DOHH2 (cell line): ENCODE data around the gene ZKSCAN2.

Experiments used
- H3F3A ChIP-seq: fragments of 200-600 bp; sonication (generic), shearing (Covaris generic); 2 replicates; pipeline ENCODE4 v1.6.0; 2016; ENCODE audit warnings: antibody characterized with exemption, mild to moderate bottlenecking; ENCODE audit not compliant: control insufficient read depth, insufficient read depth
- H3K27ac ChIP-seq: fragments of 200-600 bp; sonication (generic); 2 replicates; pipeline ENCODE4 v1.5.1; 2014; ENCODE audit warnings: low read depth, mild to moderate bottlenecking, low read length, moderate library complexity
- H3K27me3 ChIP-seq: fragments of 200-600 bp; sonication (generic); 2 replicates; pipeline ENCODE4 v1.6.1; 2014; ENCODE audit warnings: mild to moderate bottlenecking, low read length, mixed read lengths; ENCODE audit not compliant: control insufficient read depth
- H3K36me3 ChIP-seq: fragments of 200-600 bp; sonication (generic); 2 replicates; pipeline ENCODE4 v1.6.1; 2014; ENCODE audit warnings: mild to moderate bottlenecking, low read length, moderate library complexity, mixed read lengths; ENCODE audit not compliant: control insufficient read depth
- H3K4me1 ChIP-seq: fragments of 200-600 bp; sonication (generic); 2 replicates; pipeline ENCODE4 v1.6.1; 2014; ENCODE audit warnings: mild to moderate bottlenecking, low read length, mixed read lengths; ENCODE audit not compliant: control insufficient read depth
- H3K4me2 ChIP-seq: fragments of 200-600 bp; sonication (generic); 2 replicates; pipeline ENCODE4 v1.6.0; 2014; ENCODE audit warnings: mild to moderate bottlenecking, low read length, moderate library complexity
- H3K4me3 ChIP-seq: fragments of 200-600 bp; sonication (generic); 2 replicates; pipeline ENCODE4 v1.5.1; 2014; ENCODE audit warnings: mild to moderate bottlenecking, low read length, mixed read lengths
- H3K79me2 ChIP-seq: fragments of 200-600 bp; sonication (generic); 2 replicates; pipeline ENCODE4 v1.6.1; 2014; ENCODE audit warnings: mild to moderate bottlenecking, low read length, mixed read lengths; ENCODE audit not compliant: control insufficient read depth
- H3K9me2 ChIP-seq: fragments of 200-600 bp; sonication (generic); replicated peaks from 2 replicates; pipeline ENCODE4 v1.6.1; 2014; ENCODE audit warnings: mild to moderate bottlenecking, low read length, mixed read lengths; ENCODE audit not compliant: control insufficient read depth
- H3K9me3 ChIP-seq: fragments of 200-600 bp; sonication (generic); 2 replicates; pipeline ENCODE4 v1.6.1; 2014; ENCODE audit warnings: antibody characterized with exemption, low read length, mixed read lengths; ENCODE audit not compliant: control insufficient read depth, insufficient read depth
- H4K20me1 ChIP-seq: fragments of 200-600 bp; sonication (generic); 2 replicates; pipeline ENCODE4 v1.6.0; 2014; ENCODE audit warnings: low read depth, mild to moderate bottlenecking, antibody characterized with exemption, low read length, moderate library complexity; ENCODE audit not compliant: control insufficient read depth, insufficient read depth
- CTCF ChIP-seq: fragments of 200-600 bp; sonication (generic); IDR thresholded peaks from one replicate; pipeline ENCODE4 v1.5.1; 2014; ENCODE audit warnings: antibody characterized with exemption, mild to moderate bottlenecking, low read depth, low read length; ENCODE audit not compliant: poor library complexity, severe bottlenecking
- EZH2phosphoT487 ChIP-seq: fragments of 200-600 bp; sonication (generic); IDR thresholded peaks from 2 replicates; pipeline ENCODE4 v1.6.1; 2017; ENCODE audit warnings: borderline replicate concordance, mild to moderate bottlenecking, antibody characterized with exemption, low read length, moderate library complexity, mixed read lengths

The ZKSCAN2 gene

GRCh38 chr16:25257470-25257955 is at the start of gene ZKSCAN2:
ZKSCAN2 (minus strand) TSS chr16:25257845; CDS start chr16:25257127, 718 bp downstream.
- H3K27me3 ChIP-seq: no peaks in the 10 kb centered on the region
- peaks cover 61% of the 10 kb centered on the region for H3K79me2 ChIP-seq
- H3K4me3 ChIP-seq: peak within 1 kb of the TSS; percentile 89
- peak within 1 kb of the TSS; percentile 83 for H3K27ac ChIP-seq
- H4K20me1 ChIP-seq: peaks cover 6% of the 10 kb centered on the region; the same call in 1 of the 2 replicates
- TF ChIP-seq CTCF (no peak), EZH2phosphoT487 (no peak)
- peaks cover 53% of the 10 kb centered on the region for H3K36me3 ChIP-seq
- H3K9me2 ChIP-seq: no peaks in the 10 kb centered on the region
- H3K4me1 ChIP-seq: peaks cover 35% of the 10 kb centered on the region
- H3K4me2 ChIP-seq: peak within 1 kb of the TSS; percentile 83
- H3K9me3 ChIP-seq: no peaks in the 10 kb centered on the region
- no peaks in the 10 kb centered on the region for H3F3A ChIP-seq

GRCh38 chr16:25299792-25300590 is 42.3 kb upstream of the ZKSCAN2 start:
- Histone ChIP-seq H3F3A (no peaks in the 10 kb centered on the region), H3K9me3 (no peaks in the 10 kb centered on the region), H3K79me2 (no peaks in the 10 kb centered on the region), H3K4me2 (no peak overlapping the region), H3K27me3 (no peaks in the 10 kb centered on the region), H3K4me3 (no peak overlapping the region), H3K36me3 (no peaks in the 10 kb centered on the region), H3K4me1 (no peaks in the 10 kb centered on the region), H3K27ac (no peak overlapping the region), H4K20me1 (no peaks in the 10 kb centered on the region), H3K9me2 (no peaks in the 10 kb centered on the region)
- TF ChIP-seq CTCF: no peak
- TF ChIP-seq EZH2phosphoT487: no peak

- no peaks in the 10 kb centered on the region for H3K36me3 ChIP-seq
- H3K4me3 ChIP-seq: no peak overlapping the region
- no peaks in the 10 kb centered on the region for H3F3A ChIP-seq
- H3K4me2 ChIP-seq: no peak overlapping the region
- H3K27ac ChIP-seq: no peak overlapping the region
- no peaks in the 10 kb centered on the region for H3K27me3 ChIP-seq
- no peaks in the 10 kb centered on the region for H3K4me1 ChIP-seq
- H3K79me2 ChIP-seq: no peaks in the 10 kb centered on the region
- H3K9me3 ChIP-seq: no peaks in the 10 kb centered on the region
- H3K9me2 ChIP-seq: no peaks in the 10 kb centered on the region
- TF ChIP-seq EZH2phosphoT487 (no peak), CTCF (no peak)
- H4K20me1 ChIP-seq: no peaks in the 10 kb centered on the region
Measured at GRCh38 chr16:25298165-25298872, 40.7 kb upstream of the ZKSCAN2 start.
